ENCODE results near the gene BRPF1. TPM values are rescaled to one million over a fixed set of nuclear protein-coding genes. Genes with fewer than 3 reads are reported as not detected.

Gene BRPF1
- total RNA-seq, 2 experiments from 2014 or later = 31.5 to 31.9 TPM

GRCh38 chr3:9780910-9781309 is 49.4 kb downstream of the BRPF1 start:
- Histone ChIP-seq H3K9me3 (ENCODE audit: low read length) (no peaks in the 10 kb centered on the region), H3K79me2 (ENCODE audit: insufficient read depth, low read depth, low read length) (no peaks in the 10 kb centered on the region), H3K4me3 (ENCODE audit: low read depth, low read length, poor library complexity, severe bottlenecking) (peak overlapping the region; percentile 33), H3K4me2 (ENCODE audit: low read length) (peak overlapping the region; percentile 57), H4K20me1 (ENCODE audit: insufficient read depth, low read length) (no peaks in the 10 kb centered on the region), H3K9me2 (ENCODE audit: insufficient read depth, low read length) (no peaks in the 10 kb centered on the region), H3K4me1 (ENCODE audit: insufficient read depth, low read length, poor library complexity, severe bottlenecking) (peaks cover 52% of the 10 kb centered on the region), H2AFZ (ENCODE audit: low read length) (peak overlapping the region; percentile 33; the same call in 1 of the 2 replicates), H3K27ac (ENCODE audit: low read depth, low read length, poor library complexity, severe bottlenecking) (peak overlapping the region; percentile 84), H3K36me3 (ENCODE audit: insufficient read depth, low read length) (peaks cover 44% of the 10 kb centered on the region)
- no TSS peak for BruUV-seq (replicated peaks)
- CTCF ChIA-PET (ENCODE audit: unreplicated experiment) = interaction anchor here (1.6 kb wide), 1 partner anchor 9 kb away, joined by 5 read pairs; no protein-coding TSS in a partner anchor
- intact Hi-C loops (cut with micrococcal nuclease; ENCODE audit: unreplicated experiment) = loop anchor here (1.0 kb wide), 1 partner anchor 29 kb away; no protein-coding TSS in a partner anchor
- TF ChIP-seq, protein P1, sequence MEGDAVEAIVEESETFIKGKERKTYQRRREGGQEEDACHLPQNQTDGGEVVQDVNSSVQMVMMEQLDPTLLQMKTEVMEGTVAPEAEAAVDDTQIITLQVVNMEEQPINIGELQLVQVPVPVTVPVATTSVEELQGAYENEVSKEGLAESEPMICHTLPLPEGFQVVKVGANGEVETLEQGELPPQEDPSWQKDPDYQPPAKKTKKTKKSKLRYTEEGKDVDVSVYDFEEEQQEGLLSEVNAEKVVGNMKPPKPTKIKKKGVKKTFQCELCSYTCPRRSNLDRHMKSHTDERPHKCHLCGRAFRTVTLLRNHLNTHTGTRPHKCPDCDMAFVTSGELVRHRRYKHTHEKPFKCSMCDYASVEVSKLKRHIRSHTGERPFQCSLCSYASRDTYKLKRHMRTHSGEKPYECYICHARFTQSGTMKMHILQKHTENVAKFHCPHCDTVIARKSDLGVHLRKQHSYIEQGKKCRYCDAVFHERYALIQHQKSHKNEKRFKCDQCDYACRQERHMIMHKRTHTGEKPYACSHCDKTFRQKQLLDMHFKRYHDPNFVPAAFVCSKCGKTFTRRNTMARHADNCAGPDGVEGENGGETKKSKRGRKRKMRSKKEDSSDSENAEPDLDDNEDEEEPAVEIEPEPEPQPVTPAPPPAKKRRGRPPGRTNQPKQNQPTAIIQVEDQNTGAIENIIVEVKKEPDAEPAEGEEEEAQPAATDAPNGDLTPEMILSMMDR (conservative IDR thresholded peaks at IDR 0.05; ENCODE audit: low read length) = no peak
- no peak for TF ChIP-seq EZH2phosphoT487 (IDR thresholded peaks at IDR 0.05; ENCODE audit: borderline replicate concordance, low read depth, low read length)
- DNase-seq (ENCODE audit: low spot score) = peak; percentile 22
- POLR2A ChIA-PET = interaction anchor here (0.6 to 2.1 kb wide), 8 partner anchors 9 to 818 kb away, joined by 3 to 8 read pairs (median 4); partner anchors contain the start of genes ARPC4, RAD18 and TADA3

- Histone ChIP-seq H3K4me1 (ENCODE audit: insufficient read depth, low read length, poor library complexity, severe bottlenecking) (peaks cover 52% of the 10 kb centered on the region), H3K36me3 (ENCODE audit: insufficient read depth, low read length) (peaks cover 51% of the 10 kb centered on the region), H3K9me3 (ENCODE audit: low read length) (no peaks in the 10 kb centered on the region), H3K27ac (ENCODE audit: low read depth, low read length, poor library complexity, severe bottlenecking) (peak overlapping the region; percentile 84), H2AFZ (ENCODE audit: low read length) (no peak overlapping the region), H3K4me2 (ENCODE audit: low read length) (peak overlapping the region; percentile 57), H3K9me2 (ENCODE audit: insufficient read depth, low read length) (no peaks in the 10 kb centered on the region), H4K20me1 (ENCODE audit: insufficient read depth, low read length) (no peaks in the 10 kb centered on the region), H3K79me2 (ENCODE audit: insufficient read depth, low read depth, low read length) (no peaks in the 10 kb centered on the region), H3K4me3 (ENCODE audit: low read depth, low read length, poor library complexity, severe bottlenecking) (no peak overlapping the region)
- CTCF ChIA-PET (ENCODE audit: unreplicated experiment) = no interaction called here
- intact Hi-C loops (cut with micrococcal nuclease; ENCODE audit: unreplicated experiment) = no loop called here
- POLR2A ChIA-PET = interaction anchor here (0.5 to 2.1 kb wide), 11 partner anchors 8 to 819 kb away, joined by 3 to 8 read pairs (median 3); partner anchors contain the start of genes ARPC4, RAD18 and TADA3
- DNase-seq (ENCODE audit: low spot score) = peak; percentile 35
- TF ChIP-seq, protein P1 (conservative IDR thresholded peaks at IDR 0.05; ENCODE audit: low read length) = no peak
- TF ChIP-seq EZH2phosphoT487 (IDR thresholded peaks at IDR 0.05; ENCODE audit: borderline replicate concordance, low read depth, low read length) = no peak
- no TSS peak for BruUV-seq (replicated peaks)
Measured at GRCh38 chr3:9781551-9781950, 50.0 kb downstream of the BRPF1 start.

DNA sequence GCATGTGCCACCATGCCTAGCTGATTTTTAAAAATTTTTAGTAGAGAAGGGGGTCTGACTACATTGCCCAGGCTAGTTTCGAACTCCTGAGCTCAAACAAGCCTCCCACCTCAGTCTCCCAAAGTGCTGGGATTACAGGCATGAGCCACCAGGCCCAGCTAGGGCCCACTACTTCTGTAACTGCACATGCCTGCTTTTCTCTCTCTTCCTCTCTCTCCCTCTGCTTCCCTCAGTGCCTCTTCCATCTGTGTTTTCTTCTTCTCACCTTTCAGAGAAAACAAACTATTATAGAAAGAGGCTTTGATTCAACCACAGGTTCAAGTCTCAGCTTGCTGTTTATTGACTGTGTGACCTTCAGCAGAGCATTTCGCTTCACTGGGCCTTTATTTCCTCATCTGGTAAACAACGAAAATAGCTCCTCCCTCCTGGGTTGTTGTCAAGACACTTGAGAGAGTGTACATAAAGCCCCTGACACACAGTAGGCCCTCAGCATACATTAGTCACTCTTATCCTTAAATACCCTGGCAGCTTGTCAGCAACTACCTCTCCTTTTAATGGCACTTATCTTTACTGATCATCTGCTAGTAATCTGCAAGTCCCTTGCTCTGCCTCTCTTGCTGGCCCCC is 50.6 kb downstream of the BRPF1 start:
- Histone ChIP-seq H3K4me3 (ENCODE audit: low read depth, low read length, poor library complexity, severe bottlenecking) (no peak overlapping the region), H3K9me2 (ENCODE audit: insufficient read depth, low read length) (no peaks in the 10 kb centered on the region), H3K79me2 (ENCODE audit: insufficient read depth, low read depth, low read length) (no peaks in the 10 kb centered on the region), H3K4me2 (ENCODE audit: low read length) (peak overlapping the region; percentile 57), H3K4me1 (ENCODE audit: insufficient read depth, low read length, poor library complexity, severe bottlenecking) (peaks cover 52% of the 10 kb centered on the region), H3K27ac (ENCODE audit: low read depth, low read length, poor library complexity, severe bottlenecking) (peak overlapping the region; percentile 84), H4K20me1 (ENCODE audit: insufficient read depth, low read length) (no peaks in the 10 kb centered on the region), H2AFZ (ENCODE audit: low read length) (no peak overlapping the region), H3K36me3 (ENCODE audit: insufficient read depth, low read length) (peaks cover 56% of the 10 kb centered on the region), H3K9me3 (ENCODE audit: low read length) (no peaks in the 10 kb centered on the region)
- TF ChIP-seq, protein P1 (conservative IDR thresholded peaks at IDR 0.05; ENCODE audit: low read length) = no peak
- TF ChIP-seq EZH2phosphoT487 (IDR thresholded peaks at IDR 0.05; ENCODE audit: borderline replicate concordance, low read depth, low read length) = no peak
- BruUV-seq (replicated peaks) = TSS peak; percentile 20
- ChIA-PET CTCF (ENCODE audit: unreplicated experiment) (no interaction called here), POLR2A (interaction anchor here (0.5 to 2.1 kb wide), 8 partner anchors 9 to 296 kb away, joined by 3 to 8 read pairs (median 3); partner anchors contain the start of genes ARPC4 and TADA3)
- DNase-seq (ENCODE audit: low spot score) = peak; percentile 23
- intact Hi-C loops (cut with micrococcal nuclease; ENCODE audit: unreplicated experiment) = no loop called here
